Right ventricle myocardium superior (tissue), 1 donor: ENCODE measurements around the gene DSPP. TPM values are rescaled to one million over a fixed set of nuclear protein-coding genes. Genes with fewer than 3 reads are reported as not detected.
"Not testable (repeated sequence)": the region's sequence is repeated elsewhere in the genome, so short reads cannot be mapped to it uniquely, and the experiment has no call there.

Experiments
- ATAC-seq: fragments of 200-7000 bp; cut with Tn5 transposase; one replicate; pipeline ENCODE4 v1.9.1; 2020; ENCODE audit warnings: mild to moderate bottlenecking; ENCODE audit not compliant: poor library complexity
- DNase-seq: peaks from one replicate; pipeline ENCODE4 v3.0.0-alpha.2; 2020
- intact Hi-C: fragments of 100-400 bp; cut with DNase I; formaldehyde crosslinking; loops from one replicate; pipeline ENCODE4 v1.11.2; 2022
- long read RNA-seq: library from polyadenylated mRNA; unstranded; transcript quantifications from one replicate; pipeline ENCODE4 v2.0.0, GENCODE V29; 2021
- total RNA-seq: library from RNA; stranded (reverse); fragmentation: NEBNext Ultra II Directional; extraction: Animal tissue kit (Norgen Biotek cat#: 25700); gene quantifications from one replicate; pipeline ENCODE4 v1.2.1, GENCODE V29; 2021
- donor health status: DM: no; HTN: yes; CAD: no; lungs with severe emphysema.

DSPP gene
- not detected for total RNA-seq
- long read RNA-seq, result 0 reads

- intact Hi-C loops, result no loop called here
- no peak for DNase-seq
- ATAC-seq, result no peak
These were observed at the start of gene DSPP for GRCh38 chr4:87608229-87608628. Gene DSPP, plus strand, starts transcription at chr4:87608529. Its CDS starts 2,380 bp downstream, at chr4:87610909.

- intact Hi-C loops, result no loop called here
- no peak for DNase-seq
- ATAC-seq, result peak; percentile 27
These were observed 49.1 kb upstream of the DSPP start for GRCh38 chr4:87559090-87559837.

DNA sequence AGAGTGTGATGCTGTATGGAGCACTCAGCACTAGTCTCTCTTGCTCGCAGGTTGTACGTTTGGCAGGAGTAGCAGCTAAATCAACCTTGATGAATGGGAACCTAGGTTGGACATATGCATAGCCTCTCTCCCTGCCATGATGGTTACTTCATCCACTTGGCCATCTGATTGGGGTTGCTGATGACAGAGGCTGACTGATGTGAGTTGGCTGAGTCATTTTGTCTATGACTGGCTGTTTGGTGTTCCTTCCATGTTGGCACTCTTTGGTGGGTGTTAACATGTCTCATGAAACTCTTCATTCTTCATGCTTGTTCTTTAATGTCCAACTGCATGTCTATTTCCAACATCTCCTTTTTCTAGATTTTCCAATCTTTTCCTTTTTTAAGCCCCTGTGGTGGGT, 47.5 kb upstream of the DSPP start:
- DNase-seq (no peak), ATAC-seq (no peak)
- intact Hi-C loops, result no loop called here

DNA sequence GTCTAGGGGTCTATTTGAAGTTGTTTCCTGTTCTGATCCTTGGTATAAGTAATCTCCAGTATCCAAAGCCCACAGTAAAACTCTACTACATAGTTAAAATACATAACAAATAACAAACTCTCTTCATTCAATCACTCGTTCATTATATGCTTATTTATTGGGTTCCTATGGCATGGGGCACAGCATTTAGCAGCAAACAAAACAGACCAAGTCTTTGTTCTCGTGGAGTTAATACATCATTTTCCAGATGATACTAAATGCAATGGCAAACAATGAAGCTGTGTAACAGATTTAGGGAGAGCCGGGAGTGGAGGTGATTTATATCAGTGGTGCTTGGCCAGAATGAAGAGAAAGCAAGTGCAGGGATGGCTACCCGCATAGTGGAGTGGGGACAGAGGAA, 42.6 kb upstream of the DSPP start:
- intact Hi-C loops, result no loop called here
- no peak for DNase-seq
- no peak for ATAC-seq

DNA sequence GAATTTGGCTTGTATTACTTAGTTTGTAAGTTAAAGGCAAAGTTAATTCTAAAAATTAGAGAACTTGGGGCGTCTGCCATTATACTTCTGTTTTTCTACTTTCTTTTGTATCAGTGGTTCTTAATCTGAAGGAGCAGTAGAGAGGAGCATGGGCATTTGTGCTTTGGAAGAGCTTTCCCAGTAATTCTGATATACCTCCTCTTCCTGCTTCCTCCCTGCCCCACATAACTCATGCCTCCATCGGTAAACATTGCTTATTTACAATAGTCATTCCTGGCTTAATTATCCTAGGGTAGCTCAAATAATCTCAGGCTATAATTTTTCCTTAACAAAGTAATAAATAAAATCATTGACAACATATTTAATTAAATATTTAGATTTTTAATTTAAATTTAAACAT, 42.1 kb upstream of the DSPP start:
- ATAC-seq (no peak), DNase-seq (no peak)
- intact Hi-C loops, result no loop called here

DNA sequence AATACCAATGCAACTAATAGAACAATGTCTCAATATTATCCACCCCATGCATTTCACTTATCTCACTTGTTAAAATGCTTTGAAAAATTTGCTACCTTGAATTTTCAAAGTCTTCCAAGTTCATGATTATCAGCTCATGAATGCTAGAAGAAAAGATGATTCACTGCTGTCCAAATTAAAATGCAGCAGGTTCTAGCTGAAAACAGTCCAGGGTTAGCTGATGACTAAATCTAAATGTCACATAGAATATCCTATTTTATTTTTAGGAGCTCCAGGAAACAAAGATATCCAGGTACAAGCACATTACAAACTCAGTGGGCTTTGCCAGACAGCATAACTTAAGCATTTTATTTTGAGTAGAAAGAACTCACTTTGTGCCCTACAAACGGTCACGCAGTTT, 41.1 kb upstream of the DSPP start:
- DNase-seq (no peak), ATAC-seq (no peak)
- intact Hi-C loops, result no loop called here

GRCh38 chr4:87570290-87570805, 38.0 kb upstream of the DSPP start:
- no peak for DNase-seq
- intact Hi-C loops, result no loop called here
- ATAC-seq, result no peak

GRCh38 chr4:87574376-87574775, 34.0 kb upstream of the DSPP start:
- DNase-seq, ATAC-seq, intact Hi-C loops: not testable (repeated sequence)

- ATAC-seq (no peak), DNase-seq (no peak)
- intact Hi-C loops, result no loop called here
These were observed 33.3 kb upstream of the DSPP start for GRCh38 chr4:87574996-87575395.

DNA sequence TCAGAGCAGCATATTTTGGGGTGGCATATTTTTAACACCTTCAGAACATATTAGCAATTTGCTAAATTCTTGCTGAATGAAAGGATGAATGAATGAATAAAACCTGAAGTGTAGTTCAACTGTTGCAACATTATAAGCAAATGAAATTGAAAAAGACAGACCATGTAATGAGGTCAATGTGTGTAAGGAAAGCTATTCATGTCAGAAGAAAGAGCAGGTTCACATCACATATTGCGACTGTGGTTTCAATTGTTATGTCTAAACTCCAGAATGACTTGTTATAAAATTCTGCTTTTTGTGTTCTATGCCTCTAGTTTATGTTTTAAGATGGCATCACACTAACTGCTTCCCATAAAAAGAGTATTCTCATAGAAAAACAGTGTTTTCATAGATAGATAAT, 32.9 kb upstream of the DSPP start:
- DNase-seq (no peak), ATAC-seq (no peak)
- intact Hi-C loops, result no loop called here

DNA sequence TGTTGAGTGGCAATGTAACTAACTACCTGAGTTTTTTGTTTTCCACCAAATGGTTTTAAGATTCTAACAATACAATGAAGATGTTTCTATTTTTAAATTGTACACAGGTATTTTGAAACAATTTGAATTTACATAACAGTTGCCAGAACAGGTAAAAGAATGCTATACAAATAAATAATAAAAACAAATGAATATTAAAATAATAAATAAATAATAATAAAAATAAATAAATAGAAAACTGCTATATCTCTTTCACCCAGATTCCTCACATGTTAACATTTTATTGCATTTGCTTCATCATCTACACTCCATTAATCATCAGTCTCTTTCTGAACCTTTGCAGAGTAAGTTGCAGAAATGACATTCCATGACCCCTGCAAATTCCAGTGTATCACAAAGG, 32.3 kb upstream of the DSPP start:
- intact Hi-C loops, result no loop called here
- DNase-seq (no peak), ATAC-seq (no peak)

DNA sequence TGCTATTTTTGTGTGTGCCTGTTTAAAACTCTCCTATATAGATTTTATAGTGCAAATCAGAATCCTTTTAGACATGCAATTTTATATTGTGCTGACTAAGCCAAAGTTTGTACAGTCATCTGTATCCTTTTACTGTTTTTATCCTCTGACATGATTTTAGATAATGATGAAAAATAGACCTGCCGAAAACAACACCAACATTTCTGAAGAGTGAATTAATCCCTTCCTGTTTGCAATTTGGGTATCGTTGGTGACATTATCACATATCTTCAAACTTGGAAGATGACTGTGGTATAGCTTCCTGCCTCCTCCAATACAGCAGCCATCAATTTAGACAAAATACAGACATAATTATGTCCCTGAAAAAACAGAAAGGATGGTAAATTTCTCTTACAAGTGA, 28.9 kb upstream of the DSPP start:
- DNase-seq, result no peak
- intact Hi-C loops, result no loop called here
- no peak for ATAC-seq

DNA sequence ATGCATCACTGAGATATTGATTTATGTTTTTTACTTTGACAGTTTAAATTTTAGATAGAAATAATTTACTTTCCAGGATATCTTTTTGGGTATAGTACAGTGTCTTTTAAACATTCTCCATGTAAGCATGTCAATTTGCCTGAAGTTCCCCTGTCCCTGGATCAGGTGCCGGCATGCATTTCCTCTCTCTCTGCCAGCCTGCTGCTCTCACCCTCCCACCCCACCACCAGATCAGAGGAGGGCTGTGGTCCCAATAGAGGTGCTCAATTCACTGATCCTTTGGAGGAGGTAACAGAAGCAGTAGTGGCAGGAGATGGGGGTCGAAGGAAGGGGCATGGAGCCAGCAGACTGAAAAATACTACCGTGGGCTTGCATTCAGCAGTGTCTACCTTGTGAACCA, 28.3 kb upstream of the DSPP start:
- DNase-seq, result no peak
- ATAC-seq, result no peak
- intact Hi-C loops, result no loop called here

DNA sequence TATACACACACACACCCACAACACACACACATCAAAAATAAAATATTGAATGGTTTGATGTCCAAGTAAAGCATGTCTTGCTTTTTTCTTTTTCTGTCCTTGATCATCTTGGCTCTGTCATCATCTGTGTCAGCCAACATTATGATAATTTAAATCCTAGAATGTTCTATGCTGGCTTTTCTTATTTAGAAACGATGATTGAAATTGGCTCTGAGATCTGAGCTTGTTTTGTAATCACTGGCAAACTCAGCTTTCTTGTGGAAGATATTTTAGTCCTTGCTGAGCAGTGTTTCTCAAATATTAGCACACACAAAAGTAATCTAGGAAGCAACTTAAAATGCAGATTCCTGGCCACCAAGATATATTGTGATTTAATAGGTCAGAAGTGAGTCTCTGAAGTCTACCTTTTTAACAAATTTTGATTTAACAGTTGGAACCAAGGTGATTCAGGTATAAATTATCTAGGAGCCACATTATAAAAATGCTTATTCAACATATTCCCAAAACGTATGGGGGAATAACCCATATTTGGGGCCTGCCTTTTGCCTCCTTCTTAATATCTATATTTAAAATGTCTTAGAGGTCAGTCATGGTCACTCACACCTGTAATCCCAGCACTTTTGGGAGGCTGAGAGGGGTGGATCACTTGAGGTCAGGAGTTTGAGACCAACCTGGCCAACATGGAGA, 24.0 kb upstream of the DSPP start:
- no peak for DNase-seq
- intact Hi-C loops, result no loop called here
- no peak for ATAC-seq

DNA sequence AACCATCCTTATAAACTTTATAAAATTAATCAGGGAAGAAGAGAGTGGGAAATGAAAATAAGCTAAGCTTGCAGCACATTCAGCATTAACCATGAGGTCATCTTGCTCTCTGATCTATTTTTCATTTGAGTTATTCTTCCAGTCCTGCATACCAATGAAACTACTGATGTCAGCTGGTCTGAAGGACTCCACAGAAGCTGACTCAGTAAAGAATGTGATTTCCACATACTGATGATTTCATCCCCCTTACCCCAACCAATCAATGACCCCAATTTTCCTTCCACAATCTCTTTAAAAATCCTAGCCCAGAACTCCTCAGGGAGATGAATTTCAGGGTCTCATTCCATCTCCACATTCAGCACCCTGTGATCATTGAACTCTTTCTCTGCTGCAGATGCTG, 18.8 kb upstream of the DSPP start:
- intact Hi-C loops, result no loop called here
- ATAC-seq (peak; percentile 87), DNase-seq (no peak)

- intact Hi-C loops, result no loop called here
- ATAC-seq, result no peak
- DNase-seq, result no peak
These were observed 16.2 kb upstream of the DSPP start for GRCh38 chr4:87592124-87592523.

DNA sequence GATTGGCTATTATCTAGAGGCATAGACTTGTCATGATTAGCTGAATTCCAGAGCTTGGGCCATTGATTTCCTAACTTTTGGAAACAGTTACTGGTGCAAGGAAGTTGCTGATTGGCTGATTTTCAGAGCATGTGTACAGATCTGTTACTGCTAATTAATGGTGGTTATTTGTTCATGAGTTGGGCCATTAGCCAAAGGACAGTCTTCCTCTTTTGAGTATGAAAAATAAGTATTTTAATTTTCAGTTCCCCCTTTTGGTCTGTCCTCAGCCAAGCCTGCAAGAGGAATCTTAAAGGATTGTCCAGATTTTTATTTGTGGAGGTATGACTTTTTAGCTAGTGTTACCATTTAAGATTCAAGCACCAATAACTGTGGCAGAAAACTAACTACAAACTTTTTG, 7.0 kb upstream of the DSPP start:
- ATAC-seq (no peak), DNase-seq (no peak)
- intact Hi-C loops, result no loop called here

DNA sequence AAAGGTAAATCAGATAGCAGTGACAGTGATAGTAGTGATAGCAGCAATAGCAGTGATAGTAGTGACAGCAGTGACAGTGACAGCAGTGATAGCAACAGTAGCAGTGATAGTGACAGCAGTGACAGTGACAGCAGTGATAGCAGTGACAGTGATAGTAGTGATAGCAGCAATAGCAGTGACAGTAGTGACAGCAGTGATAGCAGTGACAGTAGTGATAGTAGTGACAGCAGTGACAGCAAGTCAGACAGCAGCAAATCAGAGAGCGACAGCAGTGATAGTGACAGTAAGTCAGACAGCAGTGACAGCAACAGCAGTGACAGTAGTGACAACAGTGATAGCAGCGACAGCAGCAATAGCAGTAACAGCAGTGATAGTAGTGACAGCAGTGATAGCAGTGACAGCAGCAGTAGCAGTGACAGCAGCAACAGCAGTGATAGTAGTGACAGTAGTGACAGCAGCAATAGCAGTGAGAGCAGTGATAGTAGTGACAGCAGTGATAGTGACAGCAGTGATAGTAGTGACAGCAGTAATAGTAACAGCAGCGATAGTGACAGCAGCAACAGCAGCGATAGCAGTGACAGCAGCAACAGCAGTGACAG, 6.1 kb downstream of the DSPP start:
- no peak for ATAC-seq
- intact Hi-C loops, result no loop called here
- no peak for DNase-seq

DNA sequence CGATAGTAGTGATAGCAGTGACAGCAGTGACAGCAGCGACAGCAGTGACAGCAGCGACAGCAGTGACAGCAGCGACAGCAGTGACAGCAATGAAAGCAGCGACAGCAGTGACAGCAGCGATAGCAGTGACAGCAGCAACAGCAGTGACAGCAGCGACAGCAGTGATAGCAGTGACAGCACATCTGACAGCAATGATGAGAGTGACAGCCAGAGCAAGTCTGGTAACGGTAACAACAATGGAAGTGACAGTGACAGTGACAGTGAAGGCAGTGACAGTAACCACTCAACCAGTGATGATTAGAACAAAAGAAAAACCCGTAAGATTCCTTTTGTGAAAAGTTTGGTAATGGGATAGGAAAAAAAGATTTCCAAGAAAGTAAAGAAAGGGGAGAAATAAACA, 7.9 kb downstream of the DSPP start:
- intact Hi-C loops, result no loop called here
- ATAC-seq (no peak), DNase-seq (no peak)

GRCh38 chr4:87620086-87620485, 11.8 kb downstream of the DSPP start:
- ATAC-seq, result peak; percentile 48
- intact Hi-C loops, result no loop called here
- no peak for DNase-seq
